Pancreas (tissue), 10 donors: ENCODE measurements around the gene FARP1. TPM values are rescaled to one million over a fixed set of nuclear protein-coding genes. Genes with fewer than 3 reads are reported as not detected.

Experiments used
- ATAC-seq, 4 donors: fragments of 200-7000 bp; cut with Tn5 transposase; one replicate each; pipeline versions ENCODE4 v1.8.0 to v1.9.1; 2020; ENCODE audit warnings: mild to moderate bottlenecking in 4 of 4, moderate library complexity in 4 of 4
- DNase-seq, 6 donors: peaks; one replicate each; pipeline ENCODE4 v3.0.0-alpha.2; 2020
- FAIRE-seq: peaks from 2 replicates; lab custom pipeline; 2012; peaks lifted over from hg19 to GRCh38; lab: Jason Lieb, UNC
- H3K27ac ChIP-seq, 4 donors: fragments of 200-600 bp; sonication (generic); 1 replicate in 3 of 4; 2 replicates in 1 of 4; pipeline versions ENCODE4 v1.5.0 to v1.8.0; 2020
- H3K27me3 ChIP-seq, 4 donors: fragments of 200-600 bp; one replicate each; pipeline ENCODE4 v1.8.0; 2021
- H3K36me3 ChIP-seq, 3 donors: fragments of 200-600 bp; sonication (generic) in 1 of 3; one replicate each; pipeline versions ENCODE4 v1.5.0 to v1.8.0; 2020 to 2021
- H3K4me1 ChIP-seq, 3 donors: fragments of 200-600 bp; one replicate each; pipeline ENCODE4 v1.8.0; 2021
- H3K4me3 ChIP-seq, 4 donors: fragments of 200-600 bp; sonication (generic) in 2 of 4; one replicate each; pipeline versions ENCODE4 v1.5.0 to v1.8.0; 2020 to 2021
- H3K9me3 ChIP-seq, 4 donors: fragments of 200-600 bp; one replicate each; pipeline ENCODE4 v1.8.0; 2021
- CTCF ChIP-seq, 4 donors: fragments of 200-600 bp; sonication (generic) in 3 of 4; IDR thresholded peaks; one replicate each; pipeline versions ENCODE4 v1.5.0 to v1.8.0; 2021; ENCODE audit warnings: antibody characterized with exemption in 4 of 4
- WGBS, 2 donors: extraction: QIAGEN DNeasy Blood & Tissue Kit; methylation state at CpG; one replicate each; pipeline ENCODE4 v1.1.7; 2013; 5-methylcytosine and 5-hydroxymethylcytosine counted together
- intact Hi-C, 3 donors: fragments of 100-400 bp; cut with DNase I; formaldehyde crosslinking; loops; one replicate each; pipeline versions ENCODE4 v1.11.1 to v1.14.2; 2022
- polyA plus RNA-seq, 2 donors: library from polyadenylated mRNA; stranded (reverse); fragments of 200-250 nt; gene quantifications; one replicate each; pipeline ENCODE4 v1.2.3, GENCODE V29; 2013
- total RNA-seq, 6 donors: library from RNA; stranded (reverse); fragmentation: NEBNext Ultra II Directional in 4 of 6; extraction: Animal tissue kit (Norgen Biotek cat#: 25700) in 4 of 6; gene quantifications; one replicate each; pipeline versions ENCODE4 v1.2.1 to v1.2.4, GENCODE V29; 2021 to 2023
- donor health status: healthy with polysubstance abuse.
- donor health status: DM: no; HTN: no; CAD: no; lungs with moderate emphysema.
- donor health status: DM: no; HTN: no; CAD: no.
- donor health status: control.
- donor health status: control.
- donor health status: Bipolar disorder and iron deficiency.
- donor health status: DM: yes; HTN: yes; CAD: no.
- donor health status: DM: no; HTN: no; CAD: no.
- donor health status: DM: no; HTN: no; CAD: no.
- donor health status: DM: yes; HTN: yes; CAD: no.

FARP1 gene
- total and polyA plus RNA-seq, 8 donors, result 30.8 to 95.1 (median 56.0) TPM

- FAIRE-seq, result no peak
Measured at GRCh38 chr13:98300956-98301641, 158.2 kb downstream of the FARP1 start.

GRCh38 chr13:98301721-98302120 is 158.8 kb downstream of the FARP1 start:
- H3K9me3 ChIP-seq, result no peaks in the 10 kb centered on the region
- WGBS, 2 donors, result 30 to 35% methylated on average over 7 of the region's 7 CpGs
- FAIRE-seq (no peak), ATAC-seq (peak in 3 of 4 donors; percentile 18 to 24 (median 24)), DNase-seq (no peak)
- no peaks in the 10 kb centered on the region for H3K36me3 ChIP-seq
- peaks cover 15 to 31% (median 30%) of the 10 kb centered on the region in 3 donors for H3K4me1 ChIP-seq
- intact Hi-C loops, result no loop called here
- no peak overlapping the region for H3K4me3 ChIP-seq
- H3K27ac ChIP-seq, result peak overlapping the region in 2 of 4 donors; percentile 67 to 79
- no peaks in the 10 kb centered on the region for H3K27me3 ChIP-seq
- TF ChIP-seq CTCF (IDR thresholded peaks at IDR 0.05), result no peak

More at GRCh38 chr13:98300956-98301641, 158.2 kb downstream of the FARP1 start:
- 29 to 32% methylated on average over 7 of the region's 7 CpGs for WGBS, 2 donors
- no peak for TF ChIP-seq CTCF (IDR thresholded peaks at IDR 0.05)
- H3K36me3 ChIP-seq, result no peaks in the 10 kb centered on the region
- intact Hi-C loops, result no loop called here
- peak in 2 of 6 donors; percentile 25 to 48 for DNase-seq
- ATAC-seq, result peak; percentile 72 to 89 (median 82)
- no peaks in the 10 kb centered on the region for H3K27me3 ChIP-seq
- peaks cover 15 to 31% (median 30%) of the 10 kb centered on the region in 3 donors for H3K4me1 ChIP-seq
- H3K9me3 ChIP-seq, result no peaks in the 10 kb centered on the region
- H3K27ac ChIP-seq, result peak overlapping the region in 2 of 4 donors; percentile 67 to 79
- H3K4me3 ChIP-seq, result no peak overlapping the region

- DNase-seq (no peak), FAIRE-seq (no peak), ATAC-seq (no peak)
- 75 to 76% methylated on average over 6 of the region's 6 CpGs for WGBS, 2 donors
- no peak overlapping the region for H3K27ac ChIP-seq
- no peaks in the 10 kb centered on the region for H3K36me3 ChIP-seq
- H3K4me3 ChIP-seq, result no peak overlapping the region
- no peaks in the 10 kb centered on the region for H3K9me3 ChIP-seq
- intact Hi-C loops, result no loop called here
- H3K4me1 ChIP-seq, result peaks cover 15 to 43% (median 31%) of the 10 kb centered on the region in 3 donors
- no peak for TF ChIP-seq CTCF (IDR thresholded peaks at IDR 0.05)
- no peaks in the 10 kb centered on the region for H3K27me3 ChIP-seq
Measured at GRCh38 chr13:98303858-98304257, 161.0 kb downstream of the FARP1 start.

- H3K27me3 ChIP-seq, result no peaks in the 10 kb centered on the region
- TF ChIP-seq CTCF (IDR thresholded peaks at IDR 0.05), result no peak
- H3K4me1 ChIP-seq, result peaks cover 14 to 32% (median 30%) of the 10 kb centered on the region in 3 donors
- no peaks in the 10 kb centered on the region for H3K36me3 ChIP-seq
- H3K9me3 ChIP-seq, result no peaks in the 10 kb centered on the region
- ATAC-seq (no peak), FAIRE-seq (no peak), DNase-seq (no peak)
- no peak overlapping the region for H3K4me3 ChIP-seq
- 96 to 98% methylated on average over 4 of the region's 4 CpGs for WGBS, 2 donors
- no peak overlapping the region for H3K27ac ChIP-seq
- intact Hi-C loops, result no loop called here
Measured at GRCh38 chr13:98305670-98306069, 162.8 kb downstream of the FARP1 start.
